ENCODE results near the gene PKN2.
"Not testable (repeated sequence)": the region's sequence is repeated elsewhere in the genome, so short reads cannot be mapped to it uniquely, and the experiment has no call there.

The PKN2 gene

DNA sequence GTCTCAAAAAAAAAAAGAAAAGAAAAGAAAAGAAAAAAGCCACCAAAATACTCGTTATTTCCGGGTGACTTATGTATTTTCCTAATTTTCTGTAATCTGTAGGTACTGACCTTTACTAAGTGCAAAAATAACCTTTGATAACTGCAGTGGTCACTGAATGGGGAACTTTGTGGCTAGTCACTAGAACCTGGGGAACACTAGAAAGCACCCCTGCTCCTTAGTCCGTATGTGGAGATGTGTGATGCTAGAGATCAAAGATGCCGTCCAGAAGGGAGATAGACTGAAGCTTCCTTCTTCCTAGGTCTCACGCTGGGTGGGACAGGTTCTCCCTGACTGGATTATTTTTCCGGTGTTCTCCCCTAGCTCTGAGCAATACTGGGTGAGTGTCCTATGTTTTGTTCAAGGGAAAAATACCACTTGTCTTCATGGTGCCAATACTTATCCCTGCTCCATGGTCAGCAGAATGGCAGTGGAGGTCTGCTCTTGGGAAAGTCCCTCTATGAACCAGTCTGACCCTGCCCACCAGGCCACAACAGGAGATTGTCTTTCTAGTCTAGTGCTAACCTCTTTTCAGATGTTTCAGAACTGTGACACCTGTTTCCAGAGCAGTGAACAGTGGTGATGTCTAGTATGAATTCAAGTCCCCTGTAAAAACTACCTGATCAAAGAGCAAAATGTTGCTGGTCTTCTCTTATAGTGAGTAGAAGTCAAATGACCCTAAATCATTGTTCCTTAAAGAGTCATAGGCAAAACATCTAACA is 167.4 kb downstream of the PKN2 start:
- TF ChIP-seq POLR2A (IDR thresholded peaks at IDR 0.05; ENCODE audit: extremely low read depth, insufficient read length) (no peak), MYC (IDR thresholded peaks at IDR 0.05; ENCODE audit: low read depth, low read length) (no peak)
- TF ChIP-seq, protein P1, sequence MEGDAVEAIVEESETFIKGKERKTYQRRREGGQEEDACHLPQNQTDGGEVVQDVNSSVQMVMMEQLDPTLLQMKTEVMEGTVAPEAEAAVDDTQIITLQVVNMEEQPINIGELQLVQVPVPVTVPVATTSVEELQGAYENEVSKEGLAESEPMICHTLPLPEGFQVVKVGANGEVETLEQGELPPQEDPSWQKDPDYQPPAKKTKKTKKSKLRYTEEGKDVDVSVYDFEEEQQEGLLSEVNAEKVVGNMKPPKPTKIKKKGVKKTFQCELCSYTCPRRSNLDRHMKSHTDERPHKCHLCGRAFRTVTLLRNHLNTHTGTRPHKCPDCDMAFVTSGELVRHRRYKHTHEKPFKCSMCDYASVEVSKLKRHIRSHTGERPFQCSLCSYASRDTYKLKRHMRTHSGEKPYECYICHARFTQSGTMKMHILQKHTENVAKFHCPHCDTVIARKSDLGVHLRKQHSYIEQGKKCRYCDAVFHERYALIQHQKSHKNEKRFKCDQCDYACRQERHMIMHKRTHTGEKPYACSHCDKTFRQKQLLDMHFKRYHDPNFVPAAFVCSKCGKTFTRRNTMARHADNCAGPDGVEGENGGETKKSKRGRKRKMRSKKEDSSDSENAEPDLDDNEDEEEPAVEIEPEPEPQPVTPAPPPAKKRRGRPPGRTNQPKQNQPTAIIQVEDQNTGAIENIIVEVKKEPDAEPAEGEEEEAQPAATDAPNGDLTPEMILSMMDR (IDR thresholded peaks at IDR 0.05; ENCODE audit: low read depth, low read length), result no peak
- TF ChIP-seq, protein P2, sequence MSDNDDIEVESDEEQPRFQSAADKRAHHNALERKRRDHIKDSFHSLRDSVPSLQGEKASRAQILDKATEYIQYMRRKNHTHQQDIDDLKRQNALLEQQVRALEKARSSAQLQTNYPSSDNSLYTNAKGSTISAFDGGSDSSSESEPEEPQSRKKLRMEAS (IDR thresholded peaks at IDR 0.05; ENCODE audit: low read depth, low read length), result no peak

DNA sequence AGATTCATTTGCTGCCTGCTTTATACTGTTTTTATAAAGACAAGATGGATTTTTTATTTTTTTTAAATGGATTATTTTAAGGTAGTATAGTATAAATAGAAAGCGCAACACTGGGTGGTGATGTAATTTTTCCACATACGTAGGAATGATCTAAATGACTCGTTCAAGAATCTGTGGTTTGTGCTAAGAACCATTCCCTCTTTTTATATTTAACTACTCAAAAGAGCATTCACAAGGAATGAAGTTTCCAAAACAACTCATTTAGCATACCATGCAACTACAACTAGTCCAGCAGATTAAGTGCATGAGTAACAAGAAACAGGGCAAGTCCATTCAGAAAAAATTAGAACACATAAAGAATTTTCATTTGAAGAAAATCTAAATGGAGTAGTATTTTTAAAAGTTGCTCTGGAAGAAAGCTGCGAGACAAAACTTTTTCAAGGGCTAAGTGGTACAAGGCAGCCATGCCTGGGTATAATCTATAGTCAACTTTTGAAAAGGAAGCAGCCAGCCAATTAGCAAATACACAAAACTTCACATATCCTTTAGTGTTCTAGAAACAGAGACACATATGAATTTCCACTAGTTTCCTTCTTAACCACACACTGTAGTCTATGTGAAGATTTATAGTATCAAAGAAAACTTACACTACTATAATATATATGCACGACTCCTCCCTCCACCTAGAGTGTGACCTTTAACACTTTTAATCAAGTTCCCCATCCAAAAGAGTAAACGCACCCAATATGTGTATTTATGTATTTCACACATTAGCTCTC is 183.9 kb downstream of the PKN2 start:
- no peak for DNase-seq (ENCODE audit: low read depth)
- no peak for TF ChIP-seq MYC (IDR thresholded peaks at IDR 0.05; ENCODE audit: low read depth, low read length)
- no peak overlapping the region for H3K4me3 ChIP-seq (ENCODE audit: low read depth, low read length)

More for the DNA sequence above, 167.4 kb downstream of the PKN2 start:
- DNase-seq (ENCODE audit: low read depth), result no peak
- H3K4me3 ChIP-seq (ENCODE audit: low read depth, low read length), result no peak overlapping the region

DNA sequence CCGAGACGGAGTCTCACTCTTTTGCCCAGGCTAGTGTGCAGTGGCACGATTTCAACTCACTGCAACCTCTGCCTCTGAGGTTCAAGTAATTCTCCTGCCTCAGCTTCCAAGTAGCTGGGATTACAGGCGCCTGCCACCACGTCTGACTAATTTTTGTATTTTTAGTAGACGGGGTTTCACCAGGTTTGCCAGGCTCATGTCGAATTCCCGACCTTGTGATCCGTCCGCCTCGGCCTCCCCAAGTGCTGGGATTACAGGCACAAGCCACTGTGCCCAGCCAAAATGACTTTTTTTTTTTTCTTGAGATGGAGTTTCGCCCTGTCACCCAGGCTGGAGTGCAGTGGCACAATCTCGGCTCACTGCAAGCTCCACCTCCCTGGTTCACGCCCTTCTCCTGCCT is 185.6 kb downstream of the PKN2 start:
- DNase-seq (ENCODE audit: low read depth); H3K4me3 ChIP-seq (ENCODE audit: low read depth, low read length): not testable (repeated sequence)

DNA sequence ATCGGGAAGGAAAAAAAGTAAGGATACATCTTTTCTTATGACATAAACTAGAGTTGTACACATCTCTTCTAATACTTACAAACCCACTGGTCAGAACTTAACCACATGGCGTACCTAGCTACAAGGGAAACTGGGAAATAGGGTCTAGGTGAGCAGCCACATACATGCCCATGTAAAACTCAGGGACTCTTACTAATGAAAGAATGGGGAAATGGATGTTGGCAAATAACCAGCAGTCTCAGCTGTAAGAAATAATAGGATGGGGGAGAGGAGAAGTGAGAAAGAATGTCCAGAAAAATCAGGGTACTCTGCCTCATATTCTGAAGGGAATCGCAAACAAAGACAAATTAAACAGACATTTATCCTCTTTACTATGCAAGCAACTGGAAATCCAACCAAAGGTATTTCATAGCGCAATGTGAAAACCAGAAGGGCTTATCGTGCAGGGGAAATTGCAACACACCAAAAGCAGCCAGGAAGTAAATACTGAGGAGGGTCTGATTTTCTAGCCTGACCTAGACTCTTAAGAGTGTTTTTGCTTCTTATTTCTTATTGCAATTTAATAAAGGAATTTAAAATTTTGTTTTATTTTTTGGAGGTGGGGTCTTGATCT is 189.8 kb downstream of the PKN2 start:
- no peak overlapping the region for H3K4me3 ChIP-seq (ENCODE audit: low read depth, low read length)
- peak; percentile 79 for DNase-seq (ENCODE audit: low read depth)
- TF ChIP-seq, protein P1 (IDR thresholded peaks at IDR 0.05; ENCODE audit: low read depth, low read length), result no peak
- TF ChIP-seq POLR2A (IDR thresholded peaks at IDR 0.05; ENCODE audit: extremely low read depth, insufficient read length), result no peak
- TF ChIP-seq, protein P2 (IDR thresholded peaks at IDR 0.05; ENCODE audit: low read depth, low read length), result no peak
- TF ChIP-seq MYC (IDR thresholded peaks at IDR 0.05; ENCODE audit: low read depth, low read length), result no peak

DNA sequence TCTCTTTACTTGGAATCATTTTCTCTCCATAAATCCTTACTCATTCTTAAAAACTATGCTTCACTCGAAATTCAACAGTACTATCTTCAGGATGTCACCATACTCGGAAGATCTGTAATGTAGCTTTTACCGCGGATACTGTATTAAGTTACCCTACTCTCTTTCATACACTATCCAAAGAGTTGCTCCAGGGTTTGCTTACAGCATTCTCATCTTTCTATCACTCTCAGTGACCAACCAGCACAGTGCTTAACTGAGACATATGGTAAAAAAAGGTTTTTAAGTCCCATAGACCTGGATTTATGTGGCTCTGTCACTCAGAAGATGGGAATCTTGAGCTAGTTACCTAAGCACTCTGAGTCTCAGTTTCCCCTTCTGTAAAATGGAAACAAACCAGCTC is 191.5 kb downstream of the PKN2 start:
- no peak for DNase-seq (ENCODE audit: low read depth)
- no peak overlapping the region for H3K4me3 ChIP-seq (ENCODE audit: low read depth, low read length)
- TF ChIP-seq, protein P1 (IDR thresholded peaks at IDR 0.05; ENCODE audit: low read depth, low read length), result no peak
- TF ChIP-seq, protein P2 (IDR thresholded peaks at IDR 0.05; ENCODE audit: low read depth, low read length), result no peak
- no peak for TF ChIP-seq MYC (IDR thresholded peaks at IDR 0.05; ENCODE audit: low read depth, low read length)

DNA sequence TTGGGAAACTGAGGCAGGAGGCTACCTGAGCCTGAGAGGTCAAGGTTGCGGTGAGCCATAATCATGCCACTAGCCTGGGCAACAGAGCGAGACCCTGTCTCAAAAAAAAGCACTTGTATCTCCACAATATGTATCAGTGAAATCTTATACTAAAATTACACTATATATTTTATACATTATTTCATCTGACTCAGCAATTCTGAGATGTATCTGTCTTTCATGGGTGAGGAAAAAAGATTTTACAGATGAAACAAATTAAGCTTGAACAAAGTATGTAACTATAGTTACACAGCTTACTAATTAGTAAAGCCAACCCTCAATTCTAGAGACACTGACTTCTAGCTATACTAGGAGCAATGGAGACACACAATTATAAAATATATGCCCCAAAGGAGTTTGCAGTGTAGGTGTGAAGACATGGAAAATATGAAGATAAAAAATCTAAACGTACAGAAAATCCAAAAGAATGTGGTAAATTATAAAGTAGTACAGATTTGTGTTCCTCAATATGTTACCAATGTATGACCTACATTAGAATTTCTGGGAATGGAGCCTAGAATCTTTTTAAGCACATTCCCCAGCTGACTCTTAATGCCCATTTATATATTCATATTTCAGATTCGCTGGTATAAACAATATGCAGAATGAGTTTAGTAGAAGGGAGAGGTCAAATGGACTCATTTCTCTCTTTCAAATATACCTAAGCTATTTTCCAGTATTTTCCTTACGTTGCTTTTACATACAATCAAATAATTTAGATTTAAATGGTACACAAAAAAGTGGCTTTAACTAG is 192.7 kb downstream of the PKN2 start:
- no peak overlapping the region for H3K4me3 ChIP-seq (ENCODE audit: low read depth, low read length)
- DNase-seq (ENCODE audit: low read depth), result no peak
- TF ChIP-seq, protein P1 (IDR thresholded peaks at IDR 0.05; ENCODE audit: low read depth, low read length), result no peak
- no peak for TF ChIP-seq MYC (IDR thresholded peaks at IDR 0.05; ENCODE audit: low read depth, low read length)
- no peak for TF ChIP-seq POLR2A (IDR thresholded peaks at IDR 0.05; ENCODE audit: extremely low read depth, insufficient read length)
- TF ChIP-seq, protein P2 (IDR thresholded peaks at IDR 0.05; ENCODE audit: low read depth, low read length), result no peak
